Aorta (tissue), 5 donors: ENCODE data around the gene DNAJA2. TPM values are rescaled to one million over a fixed set of nuclear protein-coding genes. Genes with fewer than 3 reads are reported as not detected.

ENCODE experiments used
- ATAC-seq: fragments of 200-7000 bp; cut with Tn5 transposase; one replicate; pipeline ENCODE4 v1.9.1; 2022; ENCODE audit warnings: moderate library complexity; ENCODE audit not compliant: low FRiP score
- DNase-seq, 2 donors: peaks; one replicate each; pipeline ENCODE4 v3.0.0-alpha.2; 2020
- H3K27ac ChIP-seq, 2 donors: one replicate each; pipeline ENCODE4 v1.5.1; 2013; ENCODE audit warnings: low read length in 2 of 2, mild to moderate bottlenecking in 2 of 2, moderate library complexity in 2 of 2, control low read depth in 1 of 2, inconsistent platforms in 1 of 2, low read depth in 1 of 2
- H3K27me3 ChIP-seq, 2 donors: one replicate each; pipeline ENCODE4 v1.6.1; 2013; ENCODE audit warnings: control low read depth in 1 of 2, low read length in 1 of 2, mild to moderate bottlenecking in 1 of 2, moderate library complexity in 1 of 2; ENCODE audit not compliant: insufficient read depth in 2 of 2, control insufficient read depth in 1 of 2
- H3K36me3 ChIP-seq, 2 donors: one replicate each; pipeline ENCODE4 v1.6.1; 2013; ENCODE audit warnings: control low read depth in 1 of 2, low read length in 1 of 2, mild to moderate bottlenecking in 1 of 2; ENCODE audit not compliant: insufficient read depth in 2 of 2, control insufficient read depth in 1 of 2
- H3K4me1 ChIP-seq, 2 donors: one replicate each; pipeline ENCODE4 v1.6.1; 2013; ENCODE audit warnings: low read length in 2 of 2, control low read depth in 1 of 2, mild to moderate bottlenecking in 1 of 2, moderate library complexity in 1 of 2; ENCODE audit not compliant: insufficient read depth in 2 of 2, control insufficient read depth in 1 of 2
- H3K4me3 ChIP-seq, 2 donors: one replicate each; pipeline ENCODE4 v1.5.1; 2013; ENCODE audit warnings: low read length in 2 of 2, control low read depth in 1 of 2, mild to moderate bottlenecking in 1 of 2
- H3K9me3 ChIP-seq: one replicate; pipeline ENCODE4 v1.6.1; 2013; ENCODE audit warnings: mild to moderate bottlenecking, low read length; ENCODE audit not compliant: control insufficient read depth
- WGBS, 2 donors: extraction: QIAGEN DNeasy Blood & Tissue Kit; methylation state at CpG; one replicate each; pipeline ENCODE4 v1.1.7; 2013; 5-methylcytosine and 5-hydroxymethylcytosine counted together
- intact Hi-C, 2 donors: fragments of 100-400 bp; cut with DNase I; formaldehyde crosslinking; loops; one replicate each; pipeline versions ENCODE4 v1.14.2 to v1.15.0; 2022
- polyA plus RNA-seq, 2 donors: library from polyadenylated mRNA; stranded (reverse); fragments of 200-250 nt; gene quantifications; one replicate each; pipeline ENCODE4 v1.2.3, GENCODE V29; 2013
- total RNA-seq, 2 donors: library from RNA; stranded (reverse); fragmentation: NEBNext Ultra II Directional; extraction: Animal tissue kit (Norgen Biotek cat#: 25700); gene quantifications; one replicate each; pipeline ENCODE4 v1.2.1, GENCODE V29; 2021
- donor health status: healthy with polysubstance abuse.
- donor health status: Bipolar disorder and iron deficiency.
- donor health status: DM: no; HTN: no; CAD: no.
- donor health status: DM: no; HTN: no; CAD: no.
- donor health status: DM: yes; HTN: yes; CAD: no.

DNAJA2 gene
- total and polyA plus RNA-seq, 4 donors: 30.2 to 45.5 (median 41.1) TPM

DNA sequence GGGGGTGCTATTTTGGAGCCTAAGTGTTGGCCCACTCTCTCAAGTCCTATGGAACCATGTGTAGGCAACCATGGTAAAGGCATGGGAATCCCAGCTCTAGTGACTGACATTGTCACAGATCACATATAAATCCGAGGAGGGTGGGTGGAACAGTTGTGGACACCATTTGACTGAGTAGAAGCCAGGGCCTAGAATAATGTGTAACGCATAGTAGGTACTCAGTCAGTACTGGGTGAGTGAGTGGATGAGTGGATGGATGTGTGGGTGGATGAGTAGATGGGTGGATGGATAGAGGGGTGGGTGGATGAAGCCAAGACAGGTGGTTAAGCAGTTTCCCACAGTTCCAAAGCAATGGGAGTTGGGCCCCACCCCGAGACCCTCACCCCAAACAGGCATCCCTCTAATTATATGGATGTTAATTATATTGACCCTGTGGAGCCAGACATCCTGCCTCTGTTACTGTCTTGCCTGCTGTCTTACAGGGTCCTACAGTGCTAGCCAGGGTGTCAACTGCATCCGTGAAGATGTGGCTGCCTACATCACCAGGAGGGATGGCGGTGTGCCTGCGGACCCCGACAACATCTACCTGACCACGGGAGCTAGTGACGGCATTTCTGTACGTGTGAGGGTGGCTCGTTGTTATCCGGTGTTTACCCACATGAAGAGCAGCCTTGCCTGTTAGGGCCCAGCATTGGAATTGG lies 67.0 kb downstream of the DNAJA2 start:
- no peaks in the 10 kb centered on the region for H3K36me3 ChIP-seq
- H3K27me3 ChIP-seq: no peaks in the 10 kb centered on the region
- no peak overlapping the region for H3K27ac ChIP-seq
- DNase-seq: no peak
- WGBS, 2 donors: 91 to 93% methylated on average over 12 of the region's 12 CpGs
- H3K4me3 ChIP-seq: no peak overlapping the region
- H3K9me3 ChIP-seq: no peaks in the 10 kb centered on the region
- H3K4me1 ChIP-seq: no peaks in the 10 kb centered on the region
- no peak for ATAC-seq
- intact Hi-C loops: no loop called here

Other genes starting within 250 kb of the DNAJA2 start
- gene MYLK3, start 225.3 kb downstream of the DNAJA2 start, total RNA-seq: under 1 TPM; 0.54 to 0.78 TPM
- gene MYLK3, start 225.3 kb downstream of the DNAJA2 start, polyA plus RNA-seq: under 1 TPM; 0.20 to 0.63 TPM
- gene C16orf87, start 142.5 kb downstream of the DNAJA2 start, total RNA-seq: 1 to 10 TPM; 5.6 to 8.8 TPM
- gene C16orf87, start 142.5 kb downstream of the DNAJA2 start, polyA plus RNA-seq: 1 to 10 TPM; 5.6 to 8.0 TPM
- gene GPT2, start 89.3 kb downstream of the DNAJA2 start, total RNA-seq: 1 to 10 TPM; 1.8 to 5.1 TPM
- gene GPT2, start 89.3 kb downstream of the DNAJA2 start, polyA plus RNA-seq: 1 to 10 TPM; 1.3 to 2.3 TPM
- gene NETO2, start 170.3 kb upstream of the DNAJA2 start, total RNA-seq: 1 to 10 TPM; 2.0 to 2.1 TPM
- 1 to 10 TPM; 1.2 to 3.4 TPM for gene NETO2, start 170.3 kb upstream of the DNAJA2 start, polyA plus RNA-seq